ENCODE results near the gene TUBA1B. TPM values are rescaled to one million over a fixed set of nuclear protein-coding genes. Genes with fewer than 3 reads are reported as not detected.

Gene TUBA1B
- total RNA-seq, 1 donor, result 2,451 TPM

DNA sequence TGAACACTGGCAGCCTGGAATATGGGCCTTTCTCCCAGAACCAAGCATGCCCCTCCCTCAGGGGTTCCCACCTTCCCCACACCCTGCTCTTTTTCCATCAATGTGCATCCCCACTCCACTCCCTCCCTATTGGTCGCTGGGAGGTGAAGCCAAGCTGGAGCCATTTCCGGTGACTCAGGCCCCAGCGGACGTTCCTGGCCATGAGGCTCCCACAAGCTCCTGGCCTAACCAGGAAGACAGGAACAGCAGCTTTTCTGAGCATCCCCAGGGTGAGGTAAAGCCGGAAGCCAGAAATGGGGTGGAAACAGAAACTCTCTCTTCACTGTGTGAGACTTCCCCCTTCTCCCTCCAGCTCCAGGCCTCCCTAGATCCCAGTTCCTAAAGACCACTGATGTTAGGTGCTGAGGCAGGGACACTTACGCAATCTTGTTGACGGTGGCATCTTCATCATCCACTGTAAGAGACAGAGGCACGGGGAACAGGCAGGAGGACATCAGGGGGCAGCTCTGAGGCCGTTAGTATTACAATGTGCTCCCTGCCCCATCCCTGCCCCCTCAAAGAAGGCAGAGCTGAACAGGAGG, 25.6 kb downstream of the TUBA1B start:
- TF ChIP-seq CTCF (IDR thresholded peaks at IDR 0.05; ENCODE audit: insufficient read depth, low read length), result no peak
- H3K4me3 ChIP-seq (ENCODE audit: low read depth, low read length), result no peak overlapping the region
- DNase-seq (ENCODE audit: low read depth), result peak; percentile 65

DNA sequence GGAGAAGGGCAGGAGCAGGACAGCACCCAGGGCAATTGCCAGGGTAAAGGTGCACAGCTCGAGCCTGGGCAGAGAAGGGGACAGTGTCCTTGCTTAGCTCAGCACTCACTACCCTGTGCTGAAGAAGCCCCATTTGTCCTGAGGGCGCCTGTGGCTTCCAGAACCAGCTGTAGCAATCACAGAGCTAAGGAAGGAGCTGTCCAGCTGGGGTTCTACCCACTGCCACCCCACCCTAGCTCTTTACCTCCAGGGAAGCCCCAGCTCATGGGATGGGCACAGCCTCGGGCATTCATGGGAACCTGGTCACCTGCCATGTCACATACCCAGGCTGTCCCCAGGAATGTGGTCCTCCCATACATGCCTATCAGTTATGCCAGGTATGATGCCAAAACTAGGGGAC, 26.4 kb downstream of the TUBA1B start:
- DNase-seq (ENCODE audit: low read depth), result no peak
- TF ChIP-seq CTCF (IDR thresholded peaks at IDR 0.05; ENCODE audit: insufficient read depth, low read length), result no peak

DNA sequence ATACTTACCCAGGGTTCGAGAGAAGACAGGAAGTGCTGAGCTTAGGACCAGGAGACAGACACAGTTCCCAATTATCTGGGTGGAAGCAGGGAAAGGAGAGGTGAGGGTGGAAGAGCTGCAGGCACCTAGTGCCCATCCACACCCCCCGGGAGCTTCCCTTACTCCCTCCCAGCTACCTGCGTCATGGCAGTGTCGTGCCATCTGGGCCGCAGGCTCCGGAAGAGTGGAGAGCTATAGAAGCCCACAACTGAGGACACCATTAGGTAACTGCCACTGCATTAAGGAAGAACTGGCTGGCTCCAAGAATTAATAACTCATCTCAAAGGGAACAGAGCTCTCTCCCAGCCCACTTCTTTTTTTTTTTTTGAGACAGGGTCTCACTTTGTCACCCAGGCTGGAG, 30.8 kb downstream of the TUBA1B start:
- no peak overlapping the region for H3K4me3 ChIP-seq (ENCODE audit: low read depth, low read length)
- no peak for TF ChIP-seq CTCF (IDR thresholded peaks at IDR 0.05; ENCODE audit: insufficient read depth, low read length)
- DNase-seq (ENCODE audit: low read depth), result no peak

More for the DNA sequence above, 26.4 kb downstream of the TUBA1B start:
- no peak overlapping the region for H3K4me3 ChIP-seq (ENCODE audit: low read depth, low read length)

DNA sequence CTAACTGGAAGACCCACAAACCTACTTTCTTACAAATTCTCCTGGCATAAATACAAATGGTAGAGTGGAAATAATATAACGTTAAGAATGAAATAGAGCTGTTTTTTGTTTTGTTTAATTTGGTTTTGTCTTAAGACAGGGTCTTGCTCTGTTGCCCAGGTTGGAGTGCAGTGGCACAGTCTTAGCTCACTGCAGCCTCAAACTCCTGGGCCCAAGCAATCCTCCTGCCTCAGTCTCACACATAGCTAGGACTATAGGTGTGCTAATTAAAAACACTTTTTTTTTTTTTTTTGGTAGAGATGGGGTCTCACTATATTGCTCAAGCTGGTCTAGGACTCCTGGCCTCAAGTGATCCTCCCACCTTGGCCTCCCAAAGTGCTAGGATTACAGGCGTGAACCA, 32.5 kb downstream of the TUBA1B start:
- no peak for DNase-seq (ENCODE audit: low read depth)
- TF ChIP-seq CTCF (IDR thresholded peaks at IDR 0.05; ENCODE audit: insufficient read depth, low read length), result no peak
- H3K4me3 ChIP-seq (ENCODE audit: low read depth, low read length), result no peak overlapping the region

DNA sequence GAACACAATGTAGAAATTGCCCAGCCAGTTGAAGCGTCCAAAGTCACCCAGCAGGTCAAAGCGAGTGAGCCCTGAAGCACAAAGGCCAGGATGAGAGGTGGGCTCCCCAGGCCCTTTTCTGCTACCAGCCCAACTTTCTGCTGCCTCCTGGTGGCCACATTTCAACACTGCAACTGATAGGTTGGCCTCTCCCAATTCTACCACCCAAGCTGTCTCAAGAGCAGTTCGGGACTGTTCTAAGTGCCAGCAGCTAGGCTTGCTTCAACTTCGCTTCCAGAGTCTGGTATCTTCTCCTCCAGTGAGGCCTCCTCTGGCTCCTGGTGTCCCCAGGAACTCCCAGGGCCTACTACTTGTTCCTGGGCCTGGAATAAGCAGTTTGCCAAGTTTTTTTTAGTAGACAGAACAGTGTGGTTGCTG, 33.2 kb downstream of the TUBA1B start:
- DNase-seq (ENCODE audit: low read depth), result peak; percentile 54
- no peak overlapping the region for H3K4me3 ChIP-seq (ENCODE audit: low read depth, low read length)
- TF ChIP-seq CTCF (IDR thresholded peaks at IDR 0.05; ENCODE audit: insufficient read depth, low read length), result peak; percentile 83

GRCh38 chr12:49097381-49097780, 33.8 kb downstream of the TUBA1B start:
- TF ChIP-seq CTCF (IDR thresholded peaks at IDR 0.05; ENCODE audit: insufficient read depth, low read length), result no peak
- no peak overlapping the region for H3K4me3 ChIP-seq (ENCODE audit: low read depth, low read length)
- DNase-seq (ENCODE audit: low read depth), result no peak

DNA sequence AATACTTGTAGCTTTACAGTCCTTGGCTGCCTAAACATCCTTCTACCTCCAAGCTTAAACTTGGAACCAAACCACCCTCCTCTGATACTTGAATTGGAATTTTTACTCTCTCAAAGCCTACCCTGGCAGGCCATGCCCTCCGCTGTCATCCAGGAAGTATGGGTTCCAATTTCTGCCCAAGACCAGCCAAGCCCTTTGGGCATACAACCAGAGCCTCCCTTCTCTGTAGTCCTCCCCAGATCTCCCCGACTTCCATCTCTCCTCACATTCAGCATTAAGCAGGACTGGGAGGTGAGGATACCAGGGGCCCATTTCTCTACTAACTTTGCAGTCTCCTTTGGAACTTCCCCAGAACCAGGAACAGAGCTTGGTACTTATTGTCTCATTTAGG, 36.2 kb downstream of the TUBA1B start:
- no peak overlapping the region for H3K4me3 ChIP-seq (ENCODE audit: low read depth, low read length)
- TF ChIP-seq CTCF (IDR thresholded peaks at IDR 0.05; ENCODE audit: insufficient read depth, low read length), result no peak
- DNase-seq (ENCODE audit: low read depth), result no peak
